Measurements from ENCODE around the gene S100P. TPM values are rescaled to one million over a fixed set of nuclear protein-coding genes. Genes with fewer than 3 reads are reported as not detected.

The S100P gene
- polyA plus RNA-seq, 1 experiment = 0.06 TPM

- POLR2A ChIA-PET = interaction anchor here (0.7 kb wide), 1 partner anchor 15 kb away, joined by 4 read pairs; a partner anchor contains a TSS
- Histone ChIP-seq H3K4me3 (ENCODE audit: low read depth, low read length) (peak overlapping the region; percentile 20), H3K36me3 (ENCODE audit: control insufficient read depth, insufficient read depth, low read length) (no peaks in the 10 kb centered on the region), H3K27me3 (ENCODE audit: control insufficient read depth, insufficient read depth, low read length) (peaks cover 10% of the 10 kb centered on the region)
- TF ChIP-seq CTCF (IDR thresholded peaks at IDR 0.05; ENCODE audit: insufficient read depth, low read depth, low read length) = no peak
- DNase-seq (ENCODE audit: low read depth) = no peak
- CTCF ChIA-PET = interaction anchor here (1.0 to 1.2 kb wide), 2 partner anchors 17 to 42 kb away, joined by 3 read pairs; no protein-coding TSS in a partner anchor
Observed at GRCh38 chr4:6658597-6659075, 35.0 kb upstream of the S100P start.

- no peaks in the 10 kb centered on the region for H3K36me3 ChIP-seq (ENCODE audit: control insufficient read depth, insufficient read depth, low read length)
- CTCF ChIA-PET = interaction anchor here (0.6 to 1.0 kb wide), 2 partner anchors 17 to 18 kb away, joined by 3 to 4 read pairs; no protein-coding TSS in a partner anchor
Observed at GRCh38 chr4:6659897-6660296, 33.8 kb upstream of the S100P start.

GRCh38 chr4:6660430-6660829, 33.2 kb upstream of the S100P start:
- peaks cover 17% of the 10 kb centered on the region for H3K27me3 ChIP-seq (ENCODE audit: control insufficient read depth, insufficient read depth, low read length)
- ChIA-PET CTCF (no interaction called here), POLR2A (no interaction called here)
- no peak for DNase-seq (ENCODE audit: low read depth)
- TF ChIP-seq CTCF (IDR thresholded peaks at IDR 0.05; ENCODE audit: insufficient read depth, low read depth, low read length) = no peak
- H3K36me3 ChIP-seq (ENCODE audit: control insufficient read depth, insufficient read depth, low read length) = no peaks in the 10 kb centered on the region
- H3K4me3 ChIP-seq (ENCODE audit: low read depth, low read length) = no peak overlapping the region

More at GRCh38 chr4:6659897-6660296, 33.8 kb upstream of the S100P start:
- TF ChIP-seq CTCF (IDR thresholded peaks at IDR 0.05; ENCODE audit: insufficient read depth, low read depth, low read length) = no peak
- Histone ChIP-seq H3K27me3 (ENCODE audit: control insufficient read depth, insufficient read depth, low read length) (peaks cover 15% of the 10 kb centered on the region), H3K4me3 (ENCODE audit: low read depth, low read length) (no peak overlapping the region)
- no peak for DNase-seq (ENCODE audit: low read depth)
- POLR2A ChIA-PET = no interaction called here

- DNase-seq (ENCODE audit: low read depth) = no peak
- Histone ChIP-seq H3K27me3 (ENCODE audit: control insufficient read depth, insufficient read depth, low read length) (peaks cover 17% of the 10 kb centered on the region), H3K36me3 (ENCODE audit: control insufficient read depth, insufficient read depth, low read length) (no peaks in the 10 kb centered on the region), H3K4me3 (ENCODE audit: low read depth, low read length) (no peak overlapping the region)
- no peak for TF ChIP-seq CTCF (IDR thresholded peaks at IDR 0.05; ENCODE audit: insufficient read depth, low read depth, low read length)
- ChIA-PET CTCF (interaction anchor here (2.2 kb wide), 1 partner anchor 10 kb away, joined by 7 read pairs; a partner anchor contains a TSS), POLR2A (no interaction called here)
Observed at GRCh38 chr4:6662591-6662990, 31.1 kb upstream of the S100P start.

GRCh38 chr4:6663596-6664393, 29.9 kb upstream of the S100P start:
- Histone ChIP-seq H3K27me3 (ENCODE audit: control insufficient read depth, insufficient read depth, low read length) (peaks cover 17% of the 10 kb centered on the region), H3K36me3 (ENCODE audit: control insufficient read depth, insufficient read depth, low read length) (no peaks in the 10 kb centered on the region), H3K4me3 (ENCODE audit: low read depth, low read length) (peak overlapping the region; percentile 24)
- POLR2A ChIA-PET = no interaction called here
- CTCF ChIA-PET = interaction anchor here (0.6 to 2.2 kb wide), 11 partner anchors 8 to 407 kb away, joined by 3 to 7 read pairs (median 3); partner anchors contain the start of gene MRFAP1
- no peak for DNase-seq (ENCODE audit: low read depth)
- TF ChIP-seq CTCF (IDR thresholded peaks at IDR 0.05; ENCODE audit: insufficient read depth, low read depth, low read length) = no peak
